Kidney (tissue), 14 donors: ENCODE data around the gene SERPINA5. TPM values are rescaled to one million over a fixed set of nuclear protein-coding genes. Genes with fewer than 3 reads are reported as not detected.

Experiments
- DNase-seq, 5 donors: peaks; one replicate each; pipeline ENCODE4 v3.0.0-alpha.2; 2013 to 2020
- FAIRE-seq: peaks from 2 replicates; lab custom pipeline; 2012; peaks lifted over from hg19 to GRCh38; lab: Jason Lieb, UNC
- H3K27ac ChIP-seq, 2 donors: one replicate each; pipeline ENCODE4 v1.7.0; 2013; ENCODE audit warnings: low read depth in 2 of 2, low read length in 2 of 2, inconsistent platforms in 1 of 2
- H3K27me3 ChIP-seq: one replicate; pipeline ENCODE4 v1.7.1; 2013; ENCODE audit warnings: low read length, inconsistent platforms; ENCODE audit not compliant: control insufficient read depth, insufficient read depth
- H3K36me3 ChIP-seq, 3 donors: one replicate each; pipeline versions ENCODE4 v1.7.0 to v1.7.1; 2013; ENCODE audit warnings: low read length in 3 of 3, control low read depth in 1 of 3, inconsistent platforms in 1 of 3; ENCODE audit not compliant: insufficient read depth in 3 of 3, control insufficient read depth in 2 of 3
- H3K4me1 ChIP-seq, 3 donors: one replicate each; pipeline versions ENCODE4 v1.7.0 to v1.7.1; 2013; ENCODE audit warnings: low read length in 3 of 3, inconsistent platforms in 1 of 3, low read depth in 1 of 3; ENCODE audit not compliant: control insufficient read depth in 2 of 3, insufficient read depth in 2 of 3
- H3K4me3 ChIP-seq, 3 donors: one replicate each; pipeline versions ENCODE4 v1.7.0 to v1.8.1; 2013; ENCODE audit warnings: low read length in 3 of 3, control low read depth in 1 of 3, inconsistent platforms in 1 of 3
- H3K9ac ChIP-seq, 3 donors: one replicate each; pipeline versions ENCODE4 v1.7.0 to v1.7.1; 2013; ENCODE audit warnings: low read length in 3 of 3, control low read depth in 1 of 3, inconsistent platforms in 1 of 3
- H3K9me3 ChIP-seq, 3 donors: one replicate each; pipeline versions ENCODE4 v1.7.0 to v1.7.1; 2013; ENCODE audit warnings: low read length in 3 of 3, control low read depth in 1 of 3, inconsistent platforms in 1 of 3; ENCODE audit not compliant: control insufficient read depth in 2 of 3, insufficient read depth in 1 of 3
- intact Hi-C: fragments of 100-400 bp; cut with DNase I; formaldehyde crosslinking; loops from one replicate; pipeline ENCODE4 v1.11.1; 2022
- polyA plus RNA-seq: library from polyadenylated mRNA; stranded (reverse); fragments of 350-450 nt; fragmentation: Illumina TruSeq; extraction: RNeasy Lipid Tissue Mini Kit (QIAGEN cat#74804); gene quantifications from one replicate; pipeline ENCODE4 v1.2.3, GENCODE V29; 2014; ENCODE audit warnings: low read depth, low replicate concordance; ENCODE audit not compliant: insufficient read depth
- total RNA-seq: library from RNA; stranded (reverse); fragmentation: NEBNext Ultra II Directional; extraction: Animal tissue kit (Norgen Biotek cat#: 25700); gene quantifications from one replicate; pipeline ENCODE4 v1.2.1, GENCODE V29; 2021
- TF ChIP-seq, protein P1 (sequence below): IDR thresholded peaks from 3 replicates; pipeline ENCODE4 v1.5.1; 2012; ENCODE audit warnings: mild to moderate bottlenecking, moderate library complexity, borderline replicate concordance; ENCODE audit not compliant: insufficient read depth; ENCODE audit errors: extremely low read depth
- donor health status: control.
- donor health status: control.
- donor health status: control.
- donor health status: control.
- donor health status: control.
- donor health status: DM: yes; HTN: yes; CAD: no.
- donor health status: Normal renal cell carcinoma (clear cell type).

Gene SERPINA5
- total and polyA plus RNA-seq, 2 donors from 2014 or later, result 85.1 to 522 TPM

- TF ChIP-seq, protein P1, sequence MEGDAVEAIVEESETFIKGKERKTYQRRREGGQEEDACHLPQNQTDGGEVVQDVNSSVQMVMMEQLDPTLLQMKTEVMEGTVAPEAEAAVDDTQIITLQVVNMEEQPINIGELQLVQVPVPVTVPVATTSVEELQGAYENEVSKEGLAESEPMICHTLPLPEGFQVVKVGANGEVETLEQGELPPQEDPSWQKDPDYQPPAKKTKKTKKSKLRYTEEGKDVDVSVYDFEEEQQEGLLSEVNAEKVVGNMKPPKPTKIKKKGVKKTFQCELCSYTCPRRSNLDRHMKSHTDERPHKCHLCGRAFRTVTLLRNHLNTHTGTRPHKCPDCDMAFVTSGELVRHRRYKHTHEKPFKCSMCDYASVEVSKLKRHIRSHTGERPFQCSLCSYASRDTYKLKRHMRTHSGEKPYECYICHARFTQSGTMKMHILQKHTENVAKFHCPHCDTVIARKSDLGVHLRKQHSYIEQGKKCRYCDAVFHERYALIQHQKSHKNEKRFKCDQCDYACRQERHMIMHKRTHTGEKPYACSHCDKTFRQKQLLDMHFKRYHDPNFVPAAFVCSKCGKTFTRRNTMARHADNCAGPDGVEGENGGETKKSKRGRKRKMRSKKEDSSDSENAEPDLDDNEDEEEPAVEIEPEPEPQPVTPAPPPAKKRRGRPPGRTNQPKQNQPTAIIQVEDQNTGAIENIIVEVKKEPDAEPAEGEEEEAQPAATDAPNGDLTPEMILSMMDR, result no peak
- FAIRE-seq (no peak), DNase-seq (peak in 3 of 5 donors; percentile 35 to 69 (median 49))
- H3K36me3 ChIP-seq, result no peaks in the 10 kb centered on the region
- no peaks in the 10 kb centered on the region for H3K27me3 ChIP-seq
- H3K4me1 ChIP-seq, result no peaks in the 10 kb centered on the region
- no peak overlapping the region for H3K4me3 ChIP-seq
- intact Hi-C loops, result no loop called here
- H3K27ac ChIP-seq, result no peak overlapping the region
- no peaks in the 10 kb centered on the region for H3K9me3 ChIP-seq
- H3K9ac ChIP-seq, result no peak overlapping the region
These were observed 41.0 kb upstream of the SERPINA5 start for GRCh38 chr14:94540031-94540794.

- TF ChIP-seq, protein P1, result no peak
- Histone ChIP-seq H3K36me3 (no peaks in the 10 kb centered on the region), H3K4me1 (no peaks in the 10 kb centered on the region), H3K27me3 (no peaks in the 10 kb centered on the region), H3K9ac (no peak overlapping the region), H3K27ac (no peak overlapping the region), H3K9me3 (peaks cover 0 to under 1% (median 0%) of the 10 kb centered on the region in 3 donors), H3K4me3 (no peak overlapping the region)
- no peak for DNase-seq
- FAIRE-seq, result no peak
- intact Hi-C loops, result no loop called here
These were observed 39.8 kb upstream of the SERPINA5 start for GRCh38 chr14:94541234-94541975.

DNA sequence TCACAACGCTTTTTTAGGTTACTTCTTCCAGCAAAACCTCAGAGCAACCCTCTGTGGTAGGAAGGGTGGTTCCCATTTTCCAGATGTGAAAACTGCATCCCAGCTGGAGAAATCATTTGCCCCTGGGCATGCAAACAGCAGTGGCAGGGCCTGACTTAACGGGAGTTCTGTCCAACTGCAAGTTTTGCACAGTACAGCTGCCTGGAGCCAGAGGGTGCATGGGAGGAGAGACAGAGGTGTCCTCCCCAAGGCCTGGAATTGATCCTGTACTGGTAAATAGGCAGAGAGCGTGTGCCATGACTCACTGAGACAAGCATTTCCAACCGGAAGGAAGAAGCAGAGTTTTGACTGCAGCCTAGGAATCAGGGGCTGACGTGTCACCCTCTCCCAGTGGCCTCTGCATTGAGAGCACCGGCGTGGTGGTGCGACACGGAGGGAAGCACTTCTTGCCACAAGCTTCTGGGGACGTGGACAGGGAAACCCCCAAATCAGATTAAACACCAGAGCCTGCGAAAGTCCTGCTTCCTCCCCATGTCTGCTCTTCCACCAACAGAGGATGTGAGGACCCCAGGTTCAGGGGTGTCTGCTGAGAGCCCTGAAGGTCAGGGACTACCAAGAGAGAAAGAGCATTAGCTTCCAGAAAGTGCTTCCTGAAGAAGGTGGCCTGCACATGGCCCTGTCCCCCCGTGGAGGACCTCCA lies 39.0 kb upstream of the SERPINA5 start:
- Histone ChIP-seq H3K27ac (no peak overlapping the region), H3K9ac (no peak overlapping the region), H3K4me1 (no peaks in the 10 kb centered on the region), H3K27me3 (no peaks in the 10 kb centered on the region), H3K9me3 (peaks cover 0 to 4% (median 0%) of the 10 kb centered on the region in 3 donors), H3K36me3 (no peaks in the 10 kb centered on the region), H3K4me3 (no peak overlapping the region)
- FAIRE-seq (no peak), DNase-seq (no peak)
- intact Hi-C loops, result no loop called here
- TF ChIP-seq, protein P1, result no peak
